Tibial nerve (tissue), 4 donors: ENCODE results near the gene MFRP. TPM values are rescaled to one million over a fixed set of nuclear protein-coding genes. Genes with fewer than 3 reads are reported as not detected.

ENCODE experiments used
- DNase-seq, 2 donors: peaks; one replicate each; pipeline ENCODE4 v3.0.0-alpha.2; 2019; ENCODE audit warnings: low spot score in 2 of 2
- H3K27ac ChIP-seq, 4 donors: fragments of 200-600 bp; sonication (generic) in 3 of 4; one replicate each; pipeline ENCODE4 v1.5.1; 2017 to 2019; ENCODE audit warnings: mild to moderate bottlenecking in 1 of 4
- H3K27me3 ChIP-seq, 2 donors: fragments of 200-600 bp; sonication (generic) in 1 of 2; one replicate each; pipeline versions ENCODE4 v1.5.1 to v1.6.0; 2017 to 2019
- H3K36me3 ChIP-seq, 3 donors: fragments of 200-600 bp; sonication (generic); one replicate each; pipeline ENCODE4 v1.5.1; 2018 to 2019
- H3K4me1 ChIP-seq, 4 donors: fragments of 200-600 bp; sonication (generic) in 3 of 4; one replicate each; pipeline ENCODE4 v1.5.1; 2017 to 2019
- H3K4me3 ChIP-seq, 4 donors: fragments of 200-600 bp; sonication (generic) in 3 of 4; one replicate each; pipeline ENCODE4 v1.5.1; 2017 to 2019; ENCODE audit warnings: mild to moderate bottlenecking in 1 of 4, moderate library complexity in 1 of 4
- H3K9me3 ChIP-seq, 4 donors: fragments of 200-600 bp; sonication (generic) in 3 of 4; one replicate each; pipeline ENCODE4 v1.5.1; 2017 to 2019
- CTCF ChIP-seq, 5 experiments: fragments of 200-600 bp in 3 of 5; fragments of 450-650 bp in 2 of 5; sonication (generic) in 3 of 5; IDR thresholded peaks; one replicate each; pipeline ENCODE4 v1.5.1; 2016 to 2019; ENCODE audit warnings: antibody characterized with exemption in 5 of 5, mild to moderate bottlenecking in 3 of 5, moderate library complexity in 2 of 5
- EP300 ChIP-seq, 2 donors: sonication (generic); formaldehyde crosslinking; IDR thresholded peaks; one replicate each; pipeline ENCODE4 v1.6.1; 2017; ENCODE audit warnings: antibody characterized with exemption in 2 of 2, mild to moderate bottlenecking in 1 of 2
- POLR2A ChIP-seq, 2 donors: fragments of 450-650 bp; IDR thresholded peaks; one replicate each; pipeline ENCODE4 v1.6.1; 2017; ENCODE audit warnings: antibody characterized with exemption in 2 of 2, mild to moderate bottlenecking in 2 of 2, moderate library complexity in 2 of 2
- WGBS, 2 donors: methylation state at CpG; one replicate each; pipeline ENCODE4 v1.1.5; 2018; 5-methylcytosine and 5-hydroxymethylcytosine counted together
- total RNA-seq, 4 donors: library from RNA; depleted of rRNA; stranded (reverse); fragments of >200 nt; gene quantifications; one replicate each; pipeline ENCODE4 v1.1.0, GENCODE V29; 2016

MFRP gene
- total RNA-seq, 4 donors from 2014 or later = 0.44 TPM; not detected in 3

GRCh38 chr11:119338965-119339588, 7.4 kb downstream of the MFRP start:
- Histone ChIP-seq H3K36me3 (peaks cover 0 to 23% (median 0%) of the 10 kb centered on the region in 3 donors), H3K27ac (peak overlapping the region; percentile 7 to 97 (median 89)), H3K9me3 (no peaks in the 10 kb centered on the region), H3K4me3 (peak overlapping the region; percentile 53 to 74 (median 63)), H3K4me1 (peaks cover 0 to 70% (median 41%) of the 10 kb centered on the region in 4 donors), H3K27me3 (no peaks in the 10 kb centered on the region)
- 25 to 42% methylated on average over 11 of the region's 11 CpGs for WGBS, 2 donors
- no peak for DNase-seq
- no peak for TF ChIP-seq POLR2A (IDR thresholded peaks at IDR 0.05)
- no peak for TF ChIP-seq CTCF (IDR thresholded peaks at IDR 0.05)
- no peak for TF ChIP-seq EP300 (IDR thresholded peaks at IDR 0.05)

GRCh38 chr11:119338318-119338890, 8.1 kb downstream of the MFRP start:
- peaks cover 0 to 74% (median 41%) of the 10 kb centered on the region in 4 donors for H3K4me1 ChIP-seq
- WGBS, 2 donors = 11 to 17% methylated on average over 17 of the region's 17 CpGs
- H3K9me3 ChIP-seq = no peaks in the 10 kb centered on the region
- peak overlapping the region in 1 of 4 donors; percentile 63 for H3K4me3 ChIP-seq
- peak overlapping the region; percentile 7 to 97 (median 61) for H3K27ac ChIP-seq
- H3K27me3 ChIP-seq = no peaks in the 10 kb centered on the region
- DNase-seq = peak; percentile 52 to 79
- TF ChIP-seq POLR2A (IDR thresholded peaks at IDR 0.05) (no peak), CTCF (IDR thresholded peaks at IDR 0.05) (peak; percentile 73 to 89 (median 84))
- H3K36me3 ChIP-seq = peaks cover 0 to 23% (median 0%) of the 10 kb centered on the region in 3 donors

GRCh38 chr11:119337581-119338317, 8.8 kb downstream of the MFRP start:
- H3K4me1 ChIP-seq = peaks cover 0 to 74% (median 41%) of the 10 kb centered on the region in 4 donors
- H3K9me3 ChIP-seq = no peaks in the 10 kb centered on the region
- DNase-seq = no peak
- H3K27me3 ChIP-seq = no peaks in the 10 kb centered on the region
- H3K27ac ChIP-seq = peak overlapping the region in 2 of 4 donors; percentile 95 to 97
- 17 to 26% methylated on average over 9 of the region's 9 CpGs for WGBS, 2 donors
- peaks cover 0 to 23% (median 0%) of the 10 kb centered on the region in 3 donors for H3K36me3 ChIP-seq
- H3K4me3 ChIP-seq = no peak overlapping the region
- no peak for TF ChIP-seq POLR2A (IDR thresholded peaks at IDR 0.05)
- TF ChIP-seq CTCF (IDR thresholded peaks at IDR 0.05) = no peak
- TF ChIP-seq EP300 (IDR thresholded peaks at IDR 0.05) = no peak

- Histone ChIP-seq H3K27ac (no peak overlapping the region), H3K27me3 (no peaks in the 10 kb centered on the region), H3K36me3 (peaks cover 0 to 23% (median 0%) of the 10 kb centered on the region in 3 donors), H3K9me3 (no peaks in the 10 kb centered on the region), H3K4me1 (peaks cover 0 to 74% (median 41%) of the 10 kb centered on the region in 4 donors), H3K4me3 (no peak overlapping the region)
- TF ChIP-seq CTCF (IDR thresholded peaks at IDR 0.05) (no peak), EP300 (IDR thresholded peaks at IDR 0.05) (no peak), POLR2A (IDR thresholded peaks at IDR 0.05) (no peak)
- 77 to 81% methylated on average over 9 of the region's 9 CpGs for WGBS, 2 donors
- no peak for DNase-seq
Measured at GRCh38 chr11:119336744-119337469, 9.6 kb downstream of the MFRP start.
